B cell (primary cell): Measurements from ENCODE around the gene ABCG1. TPM values are rescaled to one million over a fixed set of nuclear protein-coding genes. Genes with fewer than 3 reads are reported as not detected.

Experiments used
- ATAC-seq: fragments of 200-7000 bp; cut with Tn5 transposase; one replicate; pipeline ENCODE4 v1.10.0; 2021; ENCODE audit warnings: low read depth, mild to moderate bottlenecking, moderate number of reproducible peaks, moderate library complexity
- CTCF ChIA-PET: fragments of 350-600 bp; sonication (Branson Sonifier 250); formaldehyde crosslinking; loops from one replicate; lab custom pipeline; 2021; ENCODE audit warnings: antibody characterized with exemption, inconsistent platforms; lab: Charles Lee
- POLR2A ChIA-PET: fragments of 350-600 bp; sonication (Branson Sonifier 250); formaldehyde crosslinking; loops from one replicate; lab custom pipeline; 2021; ENCODE audit warnings: antibody characterized with exemption; lab: Charles Lee
- DNase-seq: peaks from one replicate; pipeline ENCODE4 v3.0.0; 2013
- H2AFZ ChIP-seq: 2 replicates; pipeline ENCODE4 v1.6.1; 2012; ENCODE audit warnings: mild to moderate bottlenecking, low read depth, low read length; ENCODE audit not compliant: insufficient read depth, poor library complexity, severe bottlenecking
- H3K27ac ChIP-seq, 2 donors: 1 replicate in 1 of 2; 2 replicates in 1 of 2; pipeline ENCODE4 v1.5.1; 2012 to 2013; ENCODE audit warnings: low read length in 2 of 2, mild to moderate bottlenecking in 2 of 2, moderate library complexity in 1 of 2
- H3K27me3 ChIP-seq, 4 experiments: fragments of 200-600 bp in 1 of 4; sonication (generic) in 1 of 4; replicated peaks in 1 of 4; 1 replicate in 2 of 4; 2 replicates in 2 of 4; pipeline versions ENCODE4 v1.6.1 to v1.7.0; 2013 to 2016; ENCODE audit warnings: low read length in 3 of 4, mild to moderate bottlenecking in 2 of 4, mixed read lengths in 1 of 4, moderate library complexity in 1 of 4; ENCODE audit not compliant: insufficient read depth in 4 of 4, control insufficient read depth in 3 of 4; ENCODE audit errors: control extremely low read depth in 1 of 4
- H3K36me3 ChIP-seq, 2 experiments: replicated peaks in 1 of 2; 1 replicate in 1 of 2; 2 replicates in 1 of 2; pipeline versions ENCODE4 v1.6.1 to v1.7.1; 2013; ENCODE audit warnings: low read length in 1 of 2; ENCODE audit not compliant: insufficient read depth in 2 of 2, control insufficient read depth in 1 of 2; ENCODE audit errors: control extremely low read depth in 1 of 2, extremely low read depth in 1 of 2
- H3K4me1 ChIP-seq, 2 donors: fragments of 200-600 bp in 1 of 2; sonication (generic) in 1 of 2; 1 replicate in 1 of 2; 2 replicates in 1 of 2; pipeline versions ENCODE4 v1.5.1 to v1.6.1; 2013 to 2017; ENCODE audit warnings: low read length in 2 of 2; ENCODE audit not compliant: control insufficient read depth in 2 of 2, insufficient read depth in 2 of 2
- H3K4me2 ChIP-seq: replicated peaks from 2 replicates; pipeline ENCODE3; 2012; ENCODE audit warnings: mild to moderate bottlenecking, low read depth, low read length; ENCODE audit not compliant: poor library complexity, severe bottlenecking
- H3K4me3 ChIP-seq, 5 experiments: fragments of 200-600 bp in 1 of 5; sonication (generic) in 1 of 5; 1 replicate in 3 of 5; 2 replicates in 2 of 5; pipeline versions ENCODE4 v1.5.1 to v1.7.0; 2011 to 2016; ENCODE audit warnings: low read length in 4 of 5, mild to moderate bottlenecking in 4 of 5, low read depth in 2 of 5, control low read depth in 1 of 5, moderate library complexity in 1 of 5; ENCODE audit not compliant: insufficient read depth in 1 of 5; ENCODE audit errors: control extremely low read depth in 1 of 5, extremely low read depth in 1 of 5
- H3K79me2 ChIP-seq: fragments of 200-600 bp; sonication (generic); one replicate; pipeline ENCODE4 v1.6.0; 2016; ENCODE audit warnings: low read length; ENCODE audit not compliant: control insufficient read depth, insufficient read depth
- H3K9ac ChIP-seq: fragments of 200-600 bp; sonication (generic); 2 replicates; pipeline ENCODE4 v1.6.1; 2017; ENCODE audit warnings: mild to moderate bottlenecking, low read length, moderate library complexity
- H3K9me3 ChIP-seq, 3 donors: one replicate each; pipeline versions ENCODE4 v1.6.1 to v1.7.1; 2013; ENCODE audit warnings: low read length in 2 of 3; ENCODE audit not compliant: control insufficient read depth in 2 of 3, insufficient read depth in 1 of 3; ENCODE audit errors: control extremely low read depth in 1 of 3
- H4K20me1 ChIP-seq: 2 replicates; pipeline ENCODE4 v1.6.0; 2012; ENCODE audit warnings: mild to moderate bottlenecking, low read length; ENCODE audit not compliant: insufficient read depth, control insufficient read depth, poor library complexity, severe bottlenecking
- H3K27ac Mint-ChIP-seq: one replicate; pipeline ENCODE4 v1.8.0; 2021; ENCODE audit warnings: mixed read lengths
- H3K27me3 Mint-ChIP-seq: one replicate; pipeline ENCODE4 v1.8.0; 2021; ENCODE audit warnings: mixed read lengths
- H3K4me1 Mint-ChIP-seq: one replicate; pipeline ENCODE4 v1.8.0; 2021; ENCODE audit warnings: mixed read lengths
- H3K4me3 Mint-ChIP-seq: one replicate; pipeline ENCODE4 v1.8.0; 2021; ENCODE audit warnings: mixed read lengths
- H3K9me3 Mint-ChIP-seq: one replicate; pipeline ENCODE4 v1.8.0; 2022; ENCODE audit warnings: mixed read lengths; ENCODE audit not compliant: insufficient read depth
- EZH2 ChIP-seq: IDR thresholded peaks from 2 replicates; pipeline ENCODE4 v1.6.1; 2012; ENCODE audit warnings: borderline replicate concordance, low read depth, mild to moderate bottlenecking, moderate library complexity, low read length; ENCODE audit not compliant: insufficient read depth, poor library complexity, severe bottlenecking
- WGBS: methylation state at CpG from one replicate; pipeline ENCODE4 v1.1.5; 2013; ENCODE audit warnings: missing lambda C conversion rate; ENCODE audit not compliant: insufficient coverage; 5-methylcytosine and 5-hydroxymethylcytosine counted together
- intact Hi-C: fragments of 100-400 bp; cut with micrococcal nuclease; formaldehyde crosslinking; loops from one replicate; pipeline ENCODE4 v1.10.0; 2022
- polyA plus RNA-seq: library from polyadenylated mRNA; depleted of rRNA; stranded (reverse); fragments of >200 nt; gene quantifications from 2 replicates; pipeline ENCODE4 v1.2.3, GENCODE V29; 2012
- total RNA-seq, 2 donors: library from RNA; stranded (reverse); fragments of 120-200 nt in 1 of 2; gene quantifications; 1 replicate in 1 of 2; 2 replicates in 1 of 2; pipeline versions ENCODE4 v1.2.3 to v1.2.4, GENCODE V29; 2013 to 2022
- TF ChIP-seq, protein P1 (sequence below): fragments of 200-600 bp; IDR thresholded peaks from one replicate; pipeline ENCODE4 v1.8.0; 2022; ENCODE audit warnings: antibody characterized with exemption, mild to moderate bottlenecking

ABCG1 gene
- total and polyA plus RNA-seq, 2 donors (not counting 1 experiment from before 2014, with no cell fraction given), result 8.7 to 27.5 TPM

- H3K4me3 Mint-ChIP-seq, result no peak overlapping the region
- no peak overlapping the region for H3K27ac Mint-ChIP-seq
Measured at GRCh38 chr21:42316891-42317290, 98.0 kb downstream of the ABCG1 start.

DNA sequence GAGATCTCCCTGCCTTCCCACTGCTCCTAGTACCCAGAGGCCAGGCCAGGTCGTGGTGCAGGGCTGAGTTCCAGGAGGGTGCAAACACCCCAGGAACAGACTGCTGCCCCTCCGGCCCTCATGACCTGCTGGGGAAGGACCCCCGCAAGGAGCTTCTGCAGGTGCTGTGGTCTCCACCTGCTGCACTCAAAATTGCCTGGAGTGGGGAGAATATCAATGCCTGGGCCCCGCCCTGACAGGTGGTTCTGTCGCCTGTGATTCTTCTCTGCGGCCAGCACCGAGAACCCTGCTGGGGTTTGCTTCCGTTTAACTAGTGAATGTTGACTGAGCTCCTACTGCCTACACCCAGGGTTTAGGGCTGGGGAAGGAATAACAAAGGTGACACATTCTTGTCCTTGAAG, 98.4 kb downstream of the ABCG1 start:
- Histone ChIP-seq H3K79me2 (no peaks in the 10 kb centered on the region), H3K36me3 (no peaks in the 10 kb centered on the region), H4K20me1 (no peaks in the 10 kb centered on the region), H3K9ac (no peak overlapping the region), H3K4me3 (no peak overlapping the region), H3K4me1 (peaks cover 12 to 16% of the 10 kb centered on the region in 2 donors), H3K4me2 (no peak overlapping the region), H3K27me3 (peaks cover 0 to 5% (median 1%) of the 10 kb centered on the region in 4 experiments), H3K9me3 (no peaks in the 10 kb centered on the region), H3K27ac (no peak overlapping the region), H2AFZ (no peak overlapping the region)
- ChIA-PET POLR2A (no interaction called here), CTCF (no interaction called here)
- Mint-ChIP-seq H3K27ac (no peak overlapping the region), H3K9me3 (no peaks in the 10 kb centered on the region), H3K4me3 (no peak overlapping the region), H3K27me3 (peaks cover 7% of the 10 kb centered on the region), H3K4me1 (peaks cover 15% of the 10 kb centered on the region)
- TF ChIP-seq EZH2, result no peak
- TF ChIP-seq, protein P1, sequence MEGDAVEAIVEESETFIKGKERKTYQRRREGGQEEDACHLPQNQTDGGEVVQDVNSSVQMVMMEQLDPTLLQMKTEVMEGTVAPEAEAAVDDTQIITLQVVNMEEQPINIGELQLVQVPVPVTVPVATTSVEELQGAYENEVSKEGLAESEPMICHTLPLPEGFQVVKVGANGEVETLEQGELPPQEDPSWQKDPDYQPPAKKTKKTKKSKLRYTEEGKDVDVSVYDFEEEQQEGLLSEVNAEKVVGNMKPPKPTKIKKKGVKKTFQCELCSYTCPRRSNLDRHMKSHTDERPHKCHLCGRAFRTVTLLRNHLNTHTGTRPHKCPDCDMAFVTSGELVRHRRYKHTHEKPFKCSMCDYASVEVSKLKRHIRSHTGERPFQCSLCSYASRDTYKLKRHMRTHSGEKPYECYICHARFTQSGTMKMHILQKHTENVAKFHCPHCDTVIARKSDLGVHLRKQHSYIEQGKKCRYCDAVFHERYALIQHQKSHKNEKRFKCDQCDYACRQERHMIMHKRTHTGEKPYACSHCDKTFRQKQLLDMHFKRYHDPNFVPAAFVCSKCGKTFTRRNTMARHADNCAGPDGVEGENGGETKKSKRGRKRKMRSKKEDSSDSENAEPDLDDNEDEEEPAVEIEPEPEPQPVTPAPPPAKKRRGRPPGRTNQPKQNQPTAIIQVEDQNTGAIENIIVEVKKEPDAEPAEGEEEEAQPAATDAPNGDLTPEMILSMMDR, result no peak
- intact Hi-C loops, result no loop called here
- DNase-seq, result no peak
- no peak for ATAC-seq
- 81% methylated on average over 5 of the region's 8 CpGs for WGBS

More at GRCh38 chr21:42316891-42317290, 98.0 kb downstream of the ABCG1 start:
- WGBS, result 94% methylated on average over 11 of the region's 16 CpGs
- no peak overlapping the region for H3K4me3 ChIP-seq
- no peak overlapping the region for H3K27ac ChIP-seq
- Mint-ChIP-seq H3K9me3 (no peaks in the 10 kb centered on the region), H3K27me3 (peaks cover 4% of the 10 kb centered on the region), H3K4me1 (peaks cover 15% of the 10 kb centered on the region)
- intact Hi-C loops, result no loop called here
- H3K36me3 ChIP-seq, result no peaks in the 10 kb centered on the region
- POLR2A ChIA-PET, result no interaction called here
- H3K9me3 ChIP-seq, result no peaks in the 10 kb centered on the region
- TF ChIP-seq EZH2, result no peak
- TF ChIP-seq, protein P1, result no peak
- H3K4me1 ChIP-seq, result peaks cover 12 to 16% of the 10 kb centered on the region in 2 donors
- no peak overlapping the region for H3K4me2 ChIP-seq
- no peak overlapping the region for H3K9ac ChIP-seq
- H4K20me1 ChIP-seq, result no peaks in the 10 kb centered on the region
- peaks cover 0 to 5% (median 1%) of the 10 kb centered on the region in 4 experiments for H3K27me3 ChIP-seq
- no peaks in the 10 kb centered on the region for H3K79me2 ChIP-seq
- no peak overlapping the region for H2AFZ ChIP-seq
- DNase-seq (no peak), ATAC-seq (no peak)
- CTCF ChIA-PET, result no interaction called here
